ENCODE data around the gene GXYLT1.

GXYLT1 gene

DNA sequence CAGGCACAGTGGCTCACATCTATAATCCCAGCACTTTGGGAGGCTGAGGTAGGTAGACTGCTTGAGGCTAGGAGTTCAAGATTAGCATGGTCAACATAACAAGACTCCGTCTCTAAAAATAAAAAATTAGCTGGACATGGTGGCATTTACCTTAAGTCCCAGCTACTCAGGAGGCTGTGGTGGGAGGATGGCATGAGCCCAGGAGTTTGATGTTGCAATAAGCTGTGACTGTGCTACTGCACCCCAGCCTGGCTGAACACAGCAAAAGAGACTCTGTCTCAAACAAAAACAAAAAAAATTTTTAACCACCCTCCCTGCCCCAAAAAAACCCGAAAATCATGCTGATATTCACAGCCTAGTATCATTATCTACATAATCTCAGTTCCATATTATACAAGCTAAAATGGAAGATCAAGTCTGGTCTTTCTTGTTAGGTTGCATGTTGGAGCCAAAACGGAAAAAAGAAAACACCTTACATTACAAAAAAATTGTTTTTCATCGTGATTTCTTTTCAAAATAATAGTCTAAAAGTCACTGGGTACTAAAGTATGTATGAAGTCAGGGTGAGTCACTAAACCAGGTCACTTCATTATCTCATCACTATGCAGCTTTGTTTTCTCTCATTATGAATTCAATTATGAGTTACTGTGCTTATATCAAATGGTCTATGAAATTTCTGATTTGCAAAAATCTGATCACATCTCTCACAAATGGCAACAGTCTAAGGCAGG is 13.8 kb downstream of the GXYLT1 start:
- Histone ChIP-seq H3K27ac (no peak overlapping the region), H3K4me3 (no peak overlapping the region)
- TF ChIP-seq, protein P1, sequence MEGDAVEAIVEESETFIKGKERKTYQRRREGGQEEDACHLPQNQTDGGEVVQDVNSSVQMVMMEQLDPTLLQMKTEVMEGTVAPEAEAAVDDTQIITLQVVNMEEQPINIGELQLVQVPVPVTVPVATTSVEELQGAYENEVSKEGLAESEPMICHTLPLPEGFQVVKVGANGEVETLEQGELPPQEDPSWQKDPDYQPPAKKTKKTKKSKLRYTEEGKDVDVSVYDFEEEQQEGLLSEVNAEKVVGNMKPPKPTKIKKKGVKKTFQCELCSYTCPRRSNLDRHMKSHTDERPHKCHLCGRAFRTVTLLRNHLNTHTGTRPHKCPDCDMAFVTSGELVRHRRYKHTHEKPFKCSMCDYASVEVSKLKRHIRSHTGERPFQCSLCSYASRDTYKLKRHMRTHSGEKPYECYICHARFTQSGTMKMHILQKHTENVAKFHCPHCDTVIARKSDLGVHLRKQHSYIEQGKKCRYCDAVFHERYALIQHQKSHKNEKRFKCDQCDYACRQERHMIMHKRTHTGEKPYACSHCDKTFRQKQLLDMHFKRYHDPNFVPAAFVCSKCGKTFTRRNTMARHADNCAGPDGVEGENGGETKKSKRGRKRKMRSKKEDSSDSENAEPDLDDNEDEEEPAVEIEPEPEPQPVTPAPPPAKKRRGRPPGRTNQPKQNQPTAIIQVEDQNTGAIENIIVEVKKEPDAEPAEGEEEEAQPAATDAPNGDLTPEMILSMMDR (IDR thresholded peaks at IDR 0.05) = no peak
- DNase-seq (ENCODE audit: low spot score) = no peak

DNA sequence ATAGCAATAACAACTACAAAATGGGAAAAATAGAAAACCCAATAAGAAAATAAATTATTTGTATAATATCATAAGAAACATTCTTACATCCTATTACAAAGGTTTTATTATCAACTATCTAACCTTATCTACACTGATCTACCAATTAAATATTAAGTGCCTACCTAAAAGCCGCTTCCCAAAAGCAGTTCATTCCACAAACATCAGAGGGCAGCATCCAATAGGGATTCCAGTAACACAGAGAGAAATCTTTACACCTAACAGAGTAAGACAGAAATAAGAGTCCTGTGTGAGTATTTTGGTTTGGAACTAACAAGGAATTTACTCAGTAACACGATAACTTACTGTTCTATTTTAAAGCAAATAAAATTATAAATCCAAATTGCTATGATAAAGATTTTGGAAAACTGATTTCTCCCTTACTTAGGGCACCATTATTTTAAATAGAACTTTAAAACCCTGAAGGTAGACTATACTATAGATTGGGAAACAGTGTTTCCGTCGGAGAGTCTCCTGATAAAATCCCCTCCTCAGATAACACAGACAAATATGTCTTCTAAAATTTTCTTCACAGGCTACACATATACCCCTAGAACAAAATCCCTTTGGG is 15.0 kb downstream of the GXYLT1 start:
- Histone ChIP-seq H3K27ac (no peak overlapping the region), H3K4me3 (no peak overlapping the region)
- DNase-seq (ENCODE audit: low spot score) = no peak
- TF ChIP-seq, protein P1 (IDR thresholded peaks at IDR 0.05) = peak; percentile 61

DNA sequence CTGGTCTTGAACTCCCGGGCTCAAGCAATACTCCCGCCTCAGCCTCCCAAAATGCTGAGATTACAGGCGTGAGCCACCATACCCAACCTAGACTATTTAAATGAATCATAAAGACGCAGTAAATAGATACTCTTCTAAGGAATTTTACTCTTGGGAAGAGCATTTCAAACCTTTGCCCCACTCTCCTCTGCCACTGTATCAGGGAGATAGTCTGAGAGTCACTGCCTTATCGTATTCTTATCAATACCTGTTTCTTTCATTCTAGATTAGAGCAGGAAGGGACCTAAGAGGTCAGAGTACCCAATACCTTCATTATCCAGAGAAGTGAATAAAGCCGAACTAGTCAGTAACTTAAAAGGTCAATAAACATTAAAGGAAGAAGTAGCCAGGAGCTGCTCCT is 15.8 kb downstream of the GXYLT1 start:
- Histone ChIP-seq H3K27ac (no peak overlapping the region), H3K4me3 (no peak overlapping the region)
- TF ChIP-seq, protein P1 (IDR thresholded peaks at IDR 0.05) = no peak
- no peak for DNase-seq (ENCODE audit: low spot score)

DNA sequence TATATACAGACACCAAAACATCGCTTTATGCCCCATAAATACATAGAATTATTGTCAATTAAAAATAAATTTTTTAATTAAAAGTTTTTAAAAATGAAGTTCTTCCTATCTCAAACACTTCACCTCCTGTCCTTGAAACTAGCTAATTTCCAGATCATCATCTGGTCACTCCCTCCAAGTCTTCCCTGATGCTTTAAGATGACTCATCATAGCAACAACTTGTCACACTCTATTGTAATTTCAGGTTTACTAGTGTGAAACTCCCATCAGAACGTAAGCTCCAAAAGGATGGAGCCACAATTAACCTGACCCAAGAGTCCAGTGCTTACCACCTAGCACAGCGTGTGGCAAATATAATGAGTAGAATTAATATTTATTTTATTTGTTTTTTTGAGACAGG is 16.3 kb downstream of the GXYLT1 start:
- Histone ChIP-seq H3K27ac (no peak overlapping the region), H3K4me3 (no peak overlapping the region)
- TF ChIP-seq, protein P1 (IDR thresholded peaks at IDR 0.05) = no peak
- no peak for DNase-seq (ENCODE audit: low spot score)

DNA sequence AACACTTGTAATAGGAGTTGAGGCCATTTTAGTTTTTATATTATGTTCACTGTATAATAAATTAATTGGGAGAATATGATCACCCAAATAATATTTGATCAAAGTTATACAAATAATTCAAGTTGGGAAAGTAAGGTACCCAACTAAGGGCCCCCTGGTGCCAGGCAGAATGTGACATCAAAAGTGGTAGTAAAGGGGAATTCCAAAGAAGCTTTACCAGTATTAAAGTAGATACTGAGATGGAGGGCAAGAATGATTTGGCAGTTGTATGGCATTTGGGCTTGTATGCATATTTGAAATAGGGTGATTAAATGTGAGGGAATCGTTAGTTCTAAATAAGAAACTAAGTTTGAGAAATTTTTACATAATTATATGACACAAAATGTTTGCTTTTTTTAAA is 17.7 kb downstream of the GXYLT1 start:
- DNase-seq (ENCODE audit: low spot score) = no peak
- H3K4me3 ChIP-seq = no peak overlapping the region
- TF ChIP-seq, protein P1 (IDR thresholded peaks at IDR 0.05) = no peak
- no peak overlapping the region for H3K27ac ChIP-seq

DNA sequence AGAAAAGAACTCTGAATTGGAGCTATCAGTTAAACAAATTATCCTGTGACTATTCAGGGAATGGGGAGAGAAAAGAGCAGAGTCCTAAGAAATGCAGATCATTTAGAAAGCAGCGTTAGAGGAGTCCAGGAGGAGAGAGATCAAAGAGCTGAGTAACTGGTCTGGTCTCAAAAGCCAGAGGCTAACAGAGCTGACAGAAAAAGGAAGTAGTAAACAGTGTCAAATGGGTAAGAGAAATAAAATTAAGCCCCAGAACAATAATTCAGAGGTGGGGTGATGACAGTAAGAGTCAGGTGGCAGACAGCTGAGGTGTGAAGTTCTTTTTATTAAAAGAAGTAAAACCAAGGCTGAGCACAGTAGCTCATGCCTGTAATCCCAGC is 19.3 kb downstream of the GXYLT1 start:
- no peak overlapping the region for H3K4me3 ChIP-seq
- TF ChIP-seq, protein P1 (IDR thresholded peaks at IDR 0.05) = no peak
- DNase-seq (ENCODE audit: low spot score) = no peak

More for the DNA sequence above, 19.3 kb downstream of the GXYLT1 start:
- no peak overlapping the region for H3K27ac ChIP-seq

All from coronary artery (tissue), 2 donors.